HG03354 (cell line): ENCODE results near the gene FUOM.
A peak's percentile ranks its signal among the peaks of the same experiment; 100 is the strongest.

Experiments
- ATAC-seq: cut with Tn5 transposase; IDR thresholded peaks from one replicate; pipeline ENCODE4 v1.9.1; 2021; ENCODE audit warnings: mild to moderate bottlenecking; ENCODE audit not compliant: unreplicated experiment, poor library complexity, severe bottlenecking

Gene FUOM

DNA sequence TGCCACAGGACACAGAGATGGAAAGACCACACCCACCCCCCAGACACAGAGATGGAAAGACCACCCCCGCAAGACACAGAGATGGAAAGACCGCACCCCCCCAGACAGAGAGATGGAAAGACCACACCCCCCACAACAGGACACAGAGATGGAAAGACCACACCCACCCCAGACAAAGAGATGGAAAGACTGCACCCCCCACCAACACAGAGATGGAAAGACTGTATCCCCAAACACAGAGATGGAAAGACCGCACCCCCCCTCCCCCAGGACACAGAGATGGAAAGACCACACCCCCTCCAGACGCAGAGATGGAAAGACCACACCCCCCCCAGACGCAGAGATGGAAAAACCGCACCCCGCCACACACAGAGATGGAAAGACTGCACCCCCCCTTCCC, 41.1 kb downstream of the FUOM start:
- no peak for ATAC-seq

DNA sequence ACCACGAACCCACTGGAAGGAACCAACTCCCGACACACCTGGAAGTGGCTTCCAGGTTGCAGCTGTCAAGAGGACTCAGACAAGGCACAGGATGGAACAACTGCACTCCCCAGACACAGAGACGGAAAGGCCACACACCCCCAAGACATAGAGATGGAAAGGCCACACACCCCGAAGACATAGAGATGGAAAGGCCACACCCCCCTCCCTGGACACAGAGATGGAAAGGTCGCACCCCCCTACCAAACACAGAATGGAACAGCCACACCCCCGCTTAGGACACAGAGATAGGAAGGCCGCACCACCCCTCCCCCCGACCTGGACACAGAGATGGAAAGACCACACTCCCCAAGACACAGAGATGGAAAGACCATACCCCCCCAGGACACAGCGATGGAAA, 41.6 kb downstream of the FUOM start:
- ATAC-seq = no peak

DNA sequence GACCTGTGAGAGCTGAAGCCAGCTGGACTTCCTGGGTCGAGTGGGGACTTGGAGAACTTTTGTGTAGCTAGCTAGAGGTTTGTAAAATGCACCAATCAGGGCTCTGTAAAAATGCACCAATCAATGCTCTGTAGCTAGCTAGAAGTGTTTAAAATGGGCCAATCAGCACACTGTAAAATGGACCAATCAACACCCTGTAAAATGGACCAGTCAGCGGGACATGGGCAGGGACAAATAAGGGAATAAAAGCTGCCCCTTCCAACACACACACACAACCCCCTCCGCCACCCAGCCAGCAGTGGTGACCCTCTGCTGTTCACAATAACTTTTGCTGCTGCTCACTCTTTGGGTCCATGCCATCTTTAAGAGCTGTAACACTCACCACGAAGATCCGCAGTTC, 42.0 kb downstream of the FUOM start:
- no peak for ATAC-seq

DNA sequence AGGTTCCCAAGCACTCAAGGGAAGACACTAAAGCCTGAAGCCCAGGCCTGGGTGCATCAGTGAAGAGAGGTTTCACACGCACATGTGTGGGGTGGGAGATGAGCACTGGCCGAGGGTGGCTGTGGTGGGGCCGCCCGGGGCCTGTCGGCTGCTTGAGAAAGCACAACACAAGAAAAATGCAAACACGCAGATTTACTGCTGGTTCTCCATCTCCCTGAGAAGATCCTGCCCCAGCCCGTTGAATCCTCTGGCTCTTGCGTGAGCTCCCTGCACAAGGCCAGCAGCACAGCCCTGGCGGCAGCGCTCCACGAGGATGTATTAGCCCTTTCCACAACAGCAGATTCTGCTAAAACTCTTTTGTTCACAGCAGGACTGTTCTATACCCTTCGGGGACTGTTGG, 42.9 kb downstream of the FUOM start:
- ATAC-seq = no peak

DNA sequence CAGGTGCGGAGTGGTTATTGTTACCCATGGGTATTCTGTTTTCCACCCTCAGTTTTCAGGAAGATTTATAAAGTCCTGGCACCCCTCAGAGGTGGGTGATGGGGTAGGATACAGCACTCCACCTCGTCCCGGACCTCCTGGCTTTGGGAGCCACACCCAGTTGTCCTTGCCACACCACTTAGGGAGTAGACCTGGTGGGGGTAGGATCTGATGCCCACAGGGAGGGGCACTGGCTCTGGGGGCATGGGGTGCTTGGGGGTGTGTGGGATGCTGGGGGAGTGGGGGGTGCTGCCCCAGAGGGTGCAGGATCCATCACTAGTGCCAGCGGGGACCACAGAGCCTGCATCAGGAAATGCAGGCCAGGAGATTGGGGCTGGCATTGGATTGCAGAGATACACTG, 44.6 kb downstream of the FUOM start:
- ATAC-seq = no peak

DNA sequence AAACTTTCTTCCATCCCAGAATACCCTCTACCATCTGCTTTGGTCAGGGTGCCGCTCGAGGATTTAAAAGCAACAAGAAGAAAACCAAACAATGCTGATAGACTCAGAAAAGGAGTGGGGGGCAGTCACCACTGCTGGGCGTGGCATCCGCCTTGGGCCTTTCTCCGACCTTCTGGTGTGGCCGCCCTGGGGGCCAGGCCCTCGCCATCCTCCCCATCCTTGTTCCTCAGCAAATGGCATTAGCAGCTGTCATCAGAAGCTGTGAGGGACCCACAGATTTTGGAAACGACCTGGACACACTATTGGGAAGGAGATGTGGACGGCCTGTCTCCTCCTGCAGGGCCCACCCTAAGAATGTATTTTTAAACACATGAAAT, 45.1 kb downstream of the FUOM start:
- no peak for ATAC-seq

DNA sequence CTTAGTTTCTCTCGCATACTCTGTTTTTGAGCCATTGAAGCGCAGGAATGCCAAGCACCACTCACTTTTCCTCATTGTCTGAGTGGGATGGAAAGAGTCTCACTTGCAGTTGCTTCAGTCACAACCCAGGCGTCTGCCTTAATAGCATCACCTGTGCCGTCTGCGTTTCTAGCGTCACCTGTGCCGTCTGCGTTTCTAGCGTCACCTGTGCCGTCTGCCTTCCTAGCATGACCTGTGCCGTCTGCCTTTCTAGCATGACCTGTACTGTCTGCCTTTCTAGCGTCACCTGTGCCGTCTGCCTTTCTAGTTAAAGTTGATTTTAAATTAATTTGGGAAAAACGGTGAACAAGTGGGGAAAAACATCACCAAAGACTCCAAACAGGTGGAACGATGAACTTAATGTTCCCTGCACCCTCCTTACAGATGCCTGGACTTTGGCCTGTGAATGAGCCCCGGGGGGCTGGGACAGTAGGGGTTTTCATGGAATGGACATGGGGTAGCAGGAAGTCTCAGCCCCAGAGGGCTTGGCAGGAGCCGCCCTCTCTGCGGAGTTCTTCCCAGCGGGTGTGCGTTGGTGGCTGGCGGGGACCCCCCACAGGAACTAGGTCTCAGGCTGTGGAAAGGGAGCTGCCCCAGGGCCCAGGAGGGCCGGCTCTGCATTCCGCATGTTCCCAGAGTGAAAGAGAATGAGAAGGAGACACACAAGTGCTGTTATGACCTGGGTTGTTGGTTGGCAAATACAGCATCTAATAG, 45.6 kb downstream of the FUOM start:
- ATAC-seq = no peak

DNA sequence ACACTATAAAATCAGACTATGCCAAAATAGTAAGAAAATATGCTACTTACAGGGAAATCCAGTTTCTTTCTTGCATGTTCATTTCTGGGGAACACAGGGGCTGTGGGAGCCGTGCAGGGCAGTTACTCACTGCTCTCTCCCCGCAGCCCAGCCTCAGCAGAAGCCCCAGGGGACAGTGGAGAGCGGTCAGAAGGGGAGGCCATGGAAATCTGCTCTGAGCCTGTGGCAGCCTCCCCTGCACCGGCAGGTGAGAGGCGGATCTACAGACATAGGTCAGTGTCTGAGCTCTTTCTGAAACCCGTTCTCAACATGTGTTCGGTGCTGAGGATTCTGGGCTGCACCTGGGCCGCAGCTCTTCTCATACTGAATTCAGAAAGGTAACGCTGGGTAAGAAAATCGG, 46.2 kb downstream of the FUOM start:
- no peak for ATAC-seq

DNA sequence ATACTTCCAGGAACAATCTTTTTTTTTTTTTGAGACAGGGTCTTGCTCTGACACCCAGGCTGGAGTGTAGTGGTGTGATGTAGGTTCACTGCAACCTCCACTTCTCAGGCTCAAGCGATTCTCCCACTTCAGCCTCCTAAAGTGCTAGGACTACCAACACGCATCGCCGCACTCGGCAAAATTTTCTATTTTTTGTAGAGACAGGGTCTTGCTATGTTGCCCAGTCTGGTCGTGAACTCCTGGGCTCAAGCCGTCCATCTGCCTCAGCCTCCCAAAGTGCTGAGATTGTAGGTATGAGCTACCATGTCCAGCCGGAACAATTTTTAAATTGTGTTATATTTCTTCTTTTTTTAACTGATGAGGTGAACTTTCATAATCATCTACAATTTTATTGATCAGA, 47.0 kb downstream of the FUOM start:
- no peak for ATAC-seq

DNA sequence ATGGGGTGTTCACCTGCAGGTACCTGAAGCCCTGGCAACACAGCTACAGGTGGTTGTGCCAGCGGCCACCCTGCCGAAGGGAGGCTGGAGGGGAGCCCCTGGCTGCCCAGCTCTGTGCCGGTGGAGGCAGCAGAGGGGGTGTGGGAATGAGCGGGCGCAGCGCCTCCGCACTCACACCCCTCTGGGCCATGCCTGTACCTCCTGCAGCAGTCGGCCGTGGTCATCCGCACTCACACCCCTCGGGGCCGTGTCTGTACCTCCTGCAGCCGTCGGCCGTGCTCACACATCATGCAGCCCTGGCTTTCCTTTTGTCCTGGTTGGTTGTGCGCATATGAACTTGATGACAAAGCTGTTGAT, 47.4 kb downstream of the FUOM start:
- ATAC-seq = no peak

DNA sequence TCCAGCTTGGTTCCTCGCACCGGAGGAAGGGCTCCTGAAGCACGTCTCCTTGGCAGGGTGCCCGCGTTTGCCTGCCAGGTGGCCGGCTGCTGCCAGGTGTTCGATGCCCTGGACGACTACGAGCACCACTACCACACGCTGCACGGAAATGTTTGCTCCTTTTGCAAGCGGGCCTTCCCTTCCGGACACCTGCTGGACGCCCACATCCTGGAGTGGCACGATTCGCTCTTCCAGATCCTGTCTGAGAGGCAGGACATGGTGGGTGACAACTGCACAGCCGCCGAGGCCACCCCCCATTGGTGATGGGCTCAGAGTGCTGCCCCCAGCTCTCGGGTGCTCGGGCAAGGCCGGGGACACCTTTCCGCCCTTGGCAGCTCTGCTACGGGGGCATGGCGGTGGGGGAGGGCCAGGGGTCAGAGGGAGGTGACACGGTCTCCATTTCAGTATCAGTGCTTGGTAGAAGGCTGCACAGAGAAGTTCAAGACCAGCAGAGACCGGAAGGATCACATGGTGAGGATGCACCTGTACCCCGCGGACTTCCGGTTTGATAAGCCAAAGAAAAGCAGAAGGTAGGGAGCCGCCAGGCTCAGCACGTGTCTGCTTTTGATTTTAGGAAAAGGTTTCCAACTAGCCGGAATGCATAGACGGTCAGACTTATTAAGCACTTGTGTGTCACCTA, 48.0 kb downstream of the FUOM start:
- ATAC-seq = no peak

DNA sequence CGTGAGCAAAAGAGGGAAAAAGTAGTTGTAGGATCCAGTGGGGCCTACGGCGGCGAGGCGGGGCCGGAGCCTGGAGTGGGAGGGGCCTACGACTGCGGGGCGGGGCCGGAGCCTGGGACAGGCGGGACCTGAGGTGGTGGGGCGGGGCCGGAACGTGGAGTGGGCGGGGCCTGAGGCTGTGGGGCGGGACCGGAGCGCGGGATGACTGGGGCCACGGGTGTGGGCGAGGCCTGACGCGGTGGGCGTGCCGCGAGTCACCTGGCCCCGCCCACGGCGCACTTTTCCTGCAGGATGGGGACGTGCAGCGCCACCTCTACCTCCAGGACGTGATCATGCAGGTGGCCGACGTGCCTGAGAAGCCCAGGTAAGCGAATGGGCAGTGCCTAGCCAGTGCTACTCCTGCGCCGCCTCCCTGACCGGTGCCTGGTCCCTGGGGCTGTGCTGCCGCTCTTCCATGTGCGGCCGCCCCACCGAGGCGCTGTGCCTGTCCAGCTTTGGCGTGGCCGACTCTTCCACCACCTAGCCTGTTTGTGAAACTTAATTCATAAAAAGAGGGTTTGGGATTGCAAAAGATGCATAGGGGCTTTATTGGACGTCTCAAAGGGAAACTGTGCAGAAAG, 48.6 kb downstream of the FUOM start:
- ATAC-seq = peak; percentile 77

DNA sequence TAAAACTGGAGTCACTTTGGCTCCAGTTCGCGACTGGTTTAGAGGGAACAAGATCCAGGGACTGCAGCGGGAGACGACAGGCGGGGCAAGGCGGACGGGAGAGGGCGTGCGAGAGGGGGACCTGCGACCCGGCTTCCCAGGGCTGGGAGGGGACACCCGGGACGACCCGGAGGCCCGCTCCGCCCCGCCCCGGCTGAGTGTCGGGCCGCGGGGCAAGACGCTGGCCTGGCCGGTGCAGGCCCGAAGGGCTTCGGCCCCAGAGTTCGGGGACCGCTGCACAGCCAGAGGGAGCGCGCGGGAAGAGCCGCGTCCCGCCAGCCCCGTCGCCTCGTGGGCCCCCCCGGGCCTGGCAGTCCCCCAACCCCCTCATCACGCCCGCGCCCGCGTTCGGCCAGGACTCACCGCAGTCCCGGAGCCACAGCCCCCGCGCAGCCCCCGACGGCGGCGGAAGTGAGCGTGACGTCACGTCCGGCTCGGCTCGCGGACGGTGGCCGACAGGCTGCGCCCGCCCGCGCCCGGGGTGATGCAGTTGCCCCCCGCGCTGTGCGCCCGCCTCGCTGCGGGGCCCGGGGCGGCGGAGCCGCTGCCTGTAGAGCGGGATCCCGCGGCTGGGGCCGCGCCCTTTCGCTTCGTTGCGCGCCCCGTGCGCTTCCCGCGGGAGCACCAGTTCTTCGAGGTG, 49.3 kb downstream of the FUOM start, which contains the start of the genes TUBGCP2 and ZNF511:
TSS of gene TUBGCP2 (minus strand) at position 452 of the 679 bp plus-strand sequence. CDS start 5,931 bp downstream, outside the sequence.
TSS of gene ZNF511 (plus strand) at position 494 of the 679 bp plus-strand sequence. CDS start at position 524, 30 bp downstream.
- peak; percentile 81 for ATAC-seq

DNA sequence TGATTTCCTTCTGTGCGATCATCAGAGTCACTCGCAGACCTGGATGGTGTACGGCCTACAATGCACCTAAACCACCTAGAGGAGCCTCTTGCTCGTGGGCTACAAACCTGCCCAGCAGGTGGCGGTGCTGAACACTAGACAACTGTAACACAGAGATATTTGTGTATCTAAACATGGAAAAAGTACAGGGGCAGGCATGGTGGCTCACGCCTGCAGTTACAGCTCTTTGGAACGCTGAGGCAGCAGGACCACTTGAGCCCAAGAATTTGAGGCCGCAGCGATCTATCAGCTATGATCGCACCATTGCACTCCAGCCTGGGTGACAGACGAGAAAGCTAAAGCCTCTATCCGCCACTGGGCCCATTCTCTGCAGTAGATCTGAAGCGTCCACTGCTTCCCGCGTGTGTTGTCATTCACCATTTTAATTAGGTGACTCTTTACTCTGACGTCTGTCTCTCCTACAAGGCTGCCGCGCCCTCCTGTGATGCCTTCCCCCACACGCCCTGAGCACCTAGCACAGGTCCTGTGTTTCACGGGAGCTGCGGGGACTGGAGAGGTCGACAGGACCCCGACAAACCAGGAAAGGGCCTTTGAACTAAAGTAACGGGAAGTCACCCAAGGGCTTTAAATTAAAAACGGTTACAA, 49.9 kb downstream of the FUOM start:
- peak; percentile 60 for ATAC-seq

DNA sequence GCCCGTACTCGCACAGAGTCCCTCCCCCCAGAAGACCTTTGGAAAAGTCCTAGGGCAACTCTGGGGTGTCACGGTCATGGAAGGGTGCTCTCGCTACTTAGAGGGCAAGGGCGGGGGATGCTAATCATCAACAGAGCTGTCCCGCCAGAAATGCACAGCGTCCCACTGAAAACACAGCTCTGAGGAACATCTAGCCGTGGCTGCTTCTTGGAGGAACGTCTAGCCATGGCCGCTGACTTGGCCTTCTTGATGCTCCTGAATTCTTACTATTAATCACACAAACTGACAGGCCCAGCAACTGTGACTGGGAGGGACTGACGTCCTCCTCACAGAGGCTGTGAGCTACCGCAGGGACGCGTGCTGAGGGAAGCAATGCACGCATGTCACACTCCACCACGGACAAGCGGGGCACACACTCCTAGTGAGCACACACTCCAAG, 50.9 kb downstream of the FUOM start:
- no peak for ATAC-seq

DNA sequence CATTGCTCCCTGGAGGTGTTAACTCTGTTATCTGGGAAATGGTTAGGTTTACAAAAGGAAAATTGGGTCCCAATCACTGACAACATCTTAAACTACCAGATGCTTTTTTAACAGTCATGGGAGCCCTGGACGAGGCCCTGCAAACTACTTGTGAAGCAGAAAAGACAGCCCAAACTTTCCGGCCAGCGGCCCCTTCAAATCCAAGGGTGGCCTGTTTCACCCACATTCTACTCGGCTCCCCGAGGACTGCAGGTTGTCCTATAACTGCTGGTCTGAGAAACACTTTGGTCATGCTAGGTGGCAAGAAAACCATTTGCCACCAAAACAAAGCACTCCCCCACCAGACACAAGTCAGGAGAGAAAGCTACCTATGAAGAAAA, 51.7 kb downstream of the FUOM start:
- no peak for ATAC-seq
